SHP77 treated with DMSO at 0.1 percent for 48 hours (cell line): ENCODE measurements around the gene CAPN13.

Experiments used
- DNase-seq: peaks from one replicate; lab custom pipeline; 2025; lab: John Stamatoyannopoulos, UW

Gene CAPN13

GRCh38 chr2:30807249-30807648 lies at the start of gene CAPN13:
TSS of gene CAPN13 (minus strand) at chr2:30807446. CDS start at chr2:30787325, 20,121 bp downstream.
- DNase-seq, result no peak

- no peak for DNase-seq
These were observed 40.6 kb upstream of the CAPN13 start for GRCh38 chr2:30847841-30848240.

- DNase-seq, result no peak
These were observed 40.1 kb upstream of the CAPN13 start for GRCh38 chr2:30847329-30847728.

- DNase-seq, result no peak
These were observed 21.3 kb upstream of the CAPN13 start for GRCh38 chr2:30828586-30828985.

GRCh38 chr2:30826916-30827315 lies 19.7 kb upstream of the CAPN13 start:
- DNase-seq, result no peak

GRCh38 chr2:30826481-30826880 lies 19.2 kb upstream of the CAPN13 start:
- no peak for DNase-seq

- no peak for DNase-seq
These were observed 16.2 kb upstream of the CAPN13 start for GRCh38 chr2:30823452-30823851.

- DNase-seq, result no peak
These were observed 14.7 kb upstream of the CAPN13 start for GRCh38 chr2:30821960-30822359.

GRCh38 chr2:30820381-30821055 lies 13.3 kb upstream of the CAPN13 start:
- no peak for DNase-seq

GRCh38 chr2:30809938-30810337 lies 2.7 kb upstream of the CAPN13 start:
- no peak for DNase-seq

- no peak for DNase-seq
These were observed 1.4 kb upstream of the CAPN13 start for GRCh38 chr2:30808695-30809094.

- DNase-seq, result no peak
These were observed 4.0 kb downstream of the CAPN13 start for GRCh38 chr2:30803281-30803680.

- no peak for DNase-seq
These were observed 4.6 kb downstream of the CAPN13 start for GRCh38 chr2:30802611-30803010.

GRCh38 chr2:30801821-30802455 lies 5.3 kb downstream of the CAPN13 start:
- no peak for DNase-seq

GRCh38 chr2:30800159-30800558 lies 7.1 kb downstream of the CAPN13 start:
- no peak for DNase-seq

- no peak for DNase-seq
These were observed 7.9 kb downstream of the CAPN13 start for GRCh38 chr2:30799366-30799765.

GRCh38 chr2:30798536-30798991 lies 8.7 kb downstream of the CAPN13 start:
- DNase-seq, result no peak

GRCh38 chr2:30797381-30798015 lies 9.7 kb downstream of the CAPN13 start:
- no peak for DNase-seq

GRCh38 chr2:30796699-30797098 lies 10.5 kb downstream of the CAPN13 start:
- no peak for DNase-seq

- DNase-seq, result no peak
These were observed 14.7 kb downstream of the CAPN13 start for GRCh38 chr2:30792521-30792920.

- DNase-seq, result no peak
These were observed 16.4 kb downstream of the CAPN13 start for GRCh38 chr2:30790879-30791278.

GRCh38 chr2:30789670-30790210 lies 17.5 kb downstream of the CAPN13 start:
- no peak for DNase-seq
